ENCODE data around the gene OR13J1.
"Not testable (repeated sequence)": the region's sequence is repeated elsewhere in the genome, so short reads cannot be mapped to it uniquely, and the experiment has no call there.

The OR13J1 gene

GRCh38 chr9:35870351-35870923, at the start of gene OR13J1:
Gene OR13J1, minus strand, starts transcription at chr9:35870401. Its CDS starts 0 bp downstream, at chr9:35870401.
- no peak for DNase-seq (ENCODE audit: low read depth in 2 of 2)

DNA sequence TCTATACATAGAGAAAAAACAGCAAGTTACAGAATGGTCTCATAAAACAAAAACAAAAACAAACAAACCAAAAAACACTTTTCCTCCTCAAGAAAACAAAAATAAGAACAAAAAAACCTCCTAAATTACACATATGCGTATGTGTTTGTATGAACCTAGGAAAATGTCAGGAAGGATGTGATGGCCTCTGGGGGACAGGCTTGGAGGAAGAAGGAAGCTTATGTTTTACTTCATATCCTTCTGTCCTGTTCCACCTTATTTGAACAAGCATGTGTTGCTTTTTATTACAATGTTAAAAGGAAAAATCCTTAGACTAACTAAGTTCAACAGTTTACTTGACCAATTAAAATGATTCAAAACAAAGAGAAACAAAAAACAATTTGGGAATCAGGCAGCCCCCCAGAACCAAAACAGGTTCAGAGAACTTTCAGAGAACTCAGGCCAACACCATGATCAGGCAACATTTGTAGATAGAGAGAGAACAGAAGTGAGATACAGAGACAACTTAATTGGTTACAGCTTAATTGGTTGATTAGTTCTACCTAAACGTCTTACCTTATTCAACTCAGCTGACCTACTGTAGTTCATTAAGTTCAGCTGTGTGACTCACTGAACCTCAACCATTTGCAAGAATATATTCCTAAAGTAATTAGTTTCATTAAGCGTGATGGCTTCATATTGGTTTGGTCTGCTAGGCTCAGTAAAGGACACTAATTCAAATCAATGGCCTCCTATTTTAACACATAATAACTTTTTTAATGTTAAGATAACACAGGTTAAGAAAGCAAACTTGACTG, 49.2 kb upstream of the OR13J1 start:
- DNase-seq (ENCODE audit: low read depth in 2 of 2): no peak

GRCh38 chr9:35918780-35919179, 48.6 kb upstream of the OR13J1 start:
- no peak for DNase-seq (ENCODE audit: low read depth in 2 of 2)

DNA sequence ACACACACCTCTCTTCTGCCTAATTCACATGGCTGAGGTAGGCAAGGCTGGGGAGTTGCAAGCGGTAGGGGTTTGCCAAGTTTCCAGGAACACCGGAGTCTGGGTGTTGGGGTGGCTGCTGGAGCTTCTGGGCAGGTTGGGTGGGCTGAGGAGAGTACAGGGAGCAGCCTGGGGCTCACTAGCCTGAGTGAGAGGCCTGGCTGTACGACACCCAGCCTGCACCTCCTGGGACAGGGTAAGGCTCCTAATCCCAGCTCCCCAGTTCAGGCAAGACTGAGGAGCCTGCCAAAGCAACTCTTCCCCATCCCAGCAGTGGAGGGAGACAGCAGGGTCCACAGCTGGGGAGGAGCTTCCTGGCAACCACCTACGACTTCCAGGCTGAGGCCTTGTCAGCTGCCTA, 47.1 kb upstream of the OR13J1 start:
- DNase-seq (ENCODE audit: low read depth in 2 of 2): no peak

DNA sequence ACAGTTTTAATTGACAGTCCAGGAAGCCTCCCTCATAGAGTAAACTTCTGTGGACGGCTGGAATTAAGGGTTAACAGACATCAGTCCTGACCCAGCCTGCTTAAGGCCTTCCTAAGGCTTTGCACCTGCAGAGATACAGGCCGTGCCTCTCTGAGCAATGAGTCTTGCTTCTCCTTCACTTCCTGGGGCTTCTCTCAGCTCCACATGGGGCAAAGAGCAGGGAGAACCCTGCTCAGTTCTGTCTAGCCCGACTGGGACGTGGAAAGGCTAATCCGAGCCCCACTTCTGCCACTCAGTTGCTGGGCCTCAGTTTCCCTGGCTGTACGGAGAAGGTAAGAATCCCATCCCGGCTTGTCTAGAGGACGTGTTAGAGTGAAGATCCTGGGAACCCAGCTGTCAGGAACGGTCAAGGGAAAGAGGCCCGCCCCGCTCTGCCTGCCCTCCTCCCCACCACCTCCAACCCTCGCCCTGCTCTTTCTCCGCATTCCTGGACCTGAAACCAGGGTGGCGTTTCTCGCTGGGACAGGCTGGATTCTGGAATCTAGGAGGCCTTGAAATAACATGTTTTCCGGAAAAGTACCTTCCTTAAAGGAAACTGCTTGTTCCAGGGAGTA, 45.6 kb upstream of the OR13J1 start:
- no peak for DNase-seq (ENCODE audit: low read depth in 2 of 2)

DNA sequence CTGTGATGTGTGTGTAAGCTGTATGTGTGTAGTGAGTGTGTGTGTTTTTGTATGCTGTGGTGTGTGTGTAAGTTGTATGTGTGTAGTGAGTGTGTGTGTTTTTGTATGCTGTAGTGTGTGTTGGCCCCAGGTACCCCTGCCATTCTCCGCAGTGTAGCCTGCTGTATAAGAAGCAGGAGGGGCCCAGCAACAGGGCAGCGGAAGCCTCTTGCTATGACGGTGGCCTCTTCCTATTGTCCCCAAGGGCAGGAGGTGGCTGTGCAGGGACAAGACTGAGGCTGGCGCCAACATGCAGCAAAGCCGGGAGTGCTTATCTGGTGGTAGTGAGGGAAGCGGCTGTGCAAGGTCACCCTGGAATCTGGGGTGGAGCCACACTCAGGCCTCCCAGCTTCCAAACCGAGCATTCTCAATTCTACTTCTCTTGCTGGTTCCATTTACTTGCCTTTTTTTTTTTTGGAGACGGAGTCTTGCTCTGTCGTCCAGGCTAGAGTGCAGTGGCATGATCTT, 44.2 kb upstream of the OR13J1 start:
- no peak for DNase-seq (ENCODE audit: low read depth in 2 of 2)

- DNase-seq (ENCODE audit: low read depth in 2 of 2): not testable (repeated sequence)
Measured at GRCh38 chr9:35913429-35913828, 43.2 kb upstream of the OR13J1 start.

- no peak for DNase-seq (ENCODE audit: low read depth in 2 of 2)
Measured at GRCh38 chr9:35912791-35913400, 42.7 kb upstream of the OR13J1 start.

- DNase-seq (ENCODE audit: low read depth in 2 of 2): no peak
Measured at GRCh38 chr9:35911690-35912089, 41.5 kb upstream of the OR13J1 start.

DNA sequence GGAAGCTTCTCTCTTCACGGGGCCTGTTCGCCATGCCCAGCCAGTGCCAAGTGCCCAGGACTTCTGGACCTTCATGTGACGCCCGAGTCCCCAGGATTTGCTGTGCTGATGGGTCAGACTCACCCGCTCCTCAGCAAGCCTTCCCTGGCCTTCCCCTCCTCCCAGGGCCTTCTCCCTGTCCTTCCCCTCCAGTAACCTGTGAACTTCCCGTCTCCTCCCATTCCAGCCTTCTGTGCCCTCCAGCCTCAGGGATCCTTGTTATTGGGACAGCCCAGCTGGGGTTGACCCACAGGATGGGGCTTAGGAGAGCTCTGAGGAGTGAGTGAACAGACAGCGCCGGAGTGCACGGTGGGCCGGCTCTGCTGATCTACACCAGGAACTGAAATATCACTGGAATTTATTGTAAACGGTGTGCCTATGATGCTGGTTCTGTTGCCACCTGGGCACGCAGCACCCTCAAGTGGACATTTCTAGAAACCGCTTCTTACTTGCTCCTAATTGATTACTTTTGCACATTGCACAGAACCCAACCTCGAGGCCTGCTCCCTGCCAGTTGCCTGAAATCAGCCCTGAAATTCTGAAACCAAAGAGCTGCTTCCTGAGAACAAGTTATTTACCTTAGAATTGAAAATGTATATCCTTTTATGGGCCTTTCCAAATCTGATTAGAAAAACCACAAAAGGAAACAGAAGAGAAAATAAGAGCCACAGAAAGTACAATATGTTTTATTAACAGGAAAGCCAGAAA, 40.6 kb upstream of the OR13J1 start:
- peak in 1 of 2 experiments; percentile 33 for DNase-seq (ENCODE audit: low read depth in 2 of 2)

GRCh38 chr9:35909687-35910612, 39.7 kb upstream of the OR13J1 start:
- DNase-seq (ENCODE audit: low read depth in 2 of 2): no peak

- no peak for DNase-seq (ENCODE audit: low read depth in 2 of 2)
Measured at GRCh38 chr9:35909274-35909673, 39.1 kb upstream of the OR13J1 start, which contains the start of gene SPAAR. Gene SPAAR, plus strand, starts transcription at chr9:35909490. Its CDS starts 974 bp downstream, at chr9:35910464.

DNA sequence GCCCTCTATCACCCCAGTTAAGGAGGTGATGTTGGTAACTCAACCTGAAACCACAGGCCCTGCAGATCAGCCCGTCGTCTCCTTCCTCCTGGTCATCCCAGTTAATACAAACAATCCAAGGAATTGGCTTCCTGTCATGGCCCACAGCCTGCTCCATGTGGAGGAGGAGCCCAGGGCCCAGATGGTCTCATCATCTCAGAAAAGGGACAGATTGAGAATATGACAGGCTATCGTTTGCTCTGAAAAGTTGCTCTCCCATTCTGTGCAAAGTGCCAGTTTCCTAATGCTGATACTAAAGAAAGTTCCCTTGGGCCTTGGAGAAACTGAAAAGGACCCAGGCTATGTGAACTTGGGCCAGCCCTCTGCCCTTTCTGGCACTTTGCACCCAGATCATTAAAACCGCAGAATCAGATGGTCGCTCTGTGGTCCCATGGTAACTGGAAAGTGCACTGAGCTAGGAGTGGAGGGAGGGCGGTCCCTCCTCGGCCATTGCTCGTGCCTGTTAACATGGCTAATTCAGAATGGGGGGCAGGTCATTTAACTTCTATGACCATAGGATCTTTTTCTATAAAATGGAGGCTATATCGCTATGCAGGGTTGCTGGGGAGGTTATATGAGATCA, 38.4 kb upstream of the OR13J1 start:
- no peak for DNase-seq (ENCODE audit: low read depth in 2 of 2)

GRCh38 chr9:35907711-35908503, 37.7 kb upstream of the OR13J1 start:
- DNase-seq (ENCODE audit: low read depth in 2 of 2): no peak

- no peak for DNase-seq (ENCODE audit: low read depth in 2 of 2)
Measured at GRCh38 chr9:35906923-35907699, 36.9 kb upstream of the OR13J1 start.

DNA sequence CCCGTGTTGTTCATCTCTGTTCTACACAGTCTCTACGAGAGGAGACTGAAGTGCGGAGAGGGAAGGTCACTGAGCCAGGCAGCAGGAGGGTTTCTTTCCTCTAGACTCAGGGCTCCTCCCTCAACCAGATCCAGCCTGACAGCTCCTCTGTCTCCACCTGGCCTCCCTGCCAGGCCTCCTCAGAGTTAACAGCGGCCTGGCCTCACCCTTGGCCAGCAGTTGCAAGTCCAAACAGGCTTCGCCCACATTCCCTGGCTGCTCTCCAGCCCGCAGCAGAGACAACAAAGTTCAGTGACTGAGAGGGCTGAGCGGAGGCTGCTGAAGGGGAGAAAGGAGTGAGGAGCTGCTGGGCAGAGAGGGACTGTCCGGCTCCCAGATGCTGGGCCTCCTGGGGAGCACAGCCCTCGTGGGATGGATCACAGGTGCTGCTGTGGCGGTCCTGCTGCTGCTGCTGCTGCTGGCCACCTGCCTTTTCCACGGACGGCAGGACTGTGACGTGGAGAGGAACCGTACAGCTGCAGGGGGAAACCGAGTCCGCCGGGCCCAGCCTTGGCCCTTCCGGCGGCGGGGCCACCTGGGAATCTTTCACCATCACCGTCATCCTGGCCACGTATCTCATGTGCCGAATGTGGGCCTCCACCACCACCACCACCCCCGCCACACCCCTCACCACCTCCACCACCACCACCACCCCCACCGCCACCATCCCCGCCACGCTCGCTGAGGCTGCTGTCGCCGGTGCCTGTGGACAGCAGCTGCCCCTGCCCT, 35.9 kb upstream of the OR13J1 start, which contains the start of gene HRCT1:
TSS of gene HRCT1 (plus strand) at position 291 of the 768 bp plus-strand sequence. CDS start at position 377, 86 bp downstream.
- no peak for DNase-seq (ENCODE audit: low read depth in 2 of 2)

DNA sequence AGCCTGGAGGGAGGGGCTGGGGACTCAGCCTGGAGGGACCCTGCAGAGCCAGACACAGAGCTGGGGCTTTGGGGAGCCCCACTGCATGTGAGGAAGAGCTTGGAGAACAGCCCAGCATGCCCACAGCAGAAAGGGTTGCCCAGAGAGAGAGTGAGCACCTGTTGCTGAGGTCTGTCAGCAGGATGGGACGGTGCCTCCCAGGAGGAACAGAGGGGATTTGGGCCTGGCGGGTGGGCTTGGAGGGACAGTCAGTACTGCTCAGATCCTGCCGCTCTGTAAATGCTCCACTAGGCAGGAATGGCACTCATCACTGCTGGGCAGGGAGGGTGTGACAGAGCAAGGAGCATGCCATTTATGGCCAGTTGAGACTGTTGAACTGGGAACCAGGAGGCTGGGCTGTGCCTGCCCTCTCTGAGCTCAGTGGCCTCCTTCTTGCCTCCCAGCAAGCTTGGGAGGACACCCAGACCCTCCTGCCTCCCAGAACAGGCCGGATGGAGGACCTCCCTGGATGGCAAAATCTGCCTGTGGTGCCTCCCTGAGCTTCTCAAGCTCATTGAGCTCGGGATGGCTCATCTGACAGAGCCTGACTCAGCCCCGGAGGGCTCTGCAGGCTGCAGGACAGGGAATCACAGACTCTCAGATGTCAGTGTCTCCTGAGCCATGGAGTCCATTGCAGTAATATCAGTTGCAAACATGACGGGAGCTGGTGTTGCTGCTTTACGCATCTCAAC, 35.0 kb upstream of the OR13J1 start:
- no peak for DNase-seq (ENCODE audit: low read depth in 2 of 2)

Data from stimulated activated CD4-positive, alpha-beta T cell treated with anti-CD3 and anti-CD28 coated beads, Interleukin-12 subunit alpha, Interleukin-12 subunit beta, amount 100 ng/mL, for 24 hours (primary cell).